Esophagus (tissue), 2 donors: ENCODE results near the gene ZIC5. TPM values are rescaled to one million over a fixed set of nuclear protein-coding genes. Genes with fewer than 3 reads are reported as not detected.

ENCODE experiments used
- H3K27ac ChIP-seq, 2 donors: one replicate each; pipeline ENCODE4 v1.5.1; 2013; ENCODE audit warnings: low read depth in 2 of 2, mild to moderate bottlenecking in 2 of 2, inconsistent platforms in 1 of 2, low read length in 1 of 2, moderate library complexity in 1 of 2
- H3K27me3 ChIP-seq, 2 donors: one replicate each; pipeline ENCODE4 v1.6.1; 2013; ENCODE audit warnings: low read length in 2 of 2, control low read depth in 1 of 2, mild to moderate bottlenecking in 1 of 2; ENCODE audit not compliant: insufficient read depth in 2 of 2, control insufficient read depth in 1 of 2
- H3K36me3 ChIP-seq, 2 donors: one replicate each; pipeline ENCODE4 v1.6.1; 2013; ENCODE audit warnings: low read length in 1 of 2; ENCODE audit not compliant: control insufficient read depth in 2 of 2, insufficient read depth in 2 of 2
- H3K4me1 ChIP-seq, 2 donors: one replicate each; pipeline ENCODE4 v1.6.1; 2013; ENCODE audit warnings: low read length in 1 of 2; ENCODE audit not compliant: control insufficient read depth in 2 of 2, insufficient read depth in 2 of 2
- H3K4me3 ChIP-seq, 2 donors: one replicate each; pipeline ENCODE4 v1.5.1; 2013; ENCODE audit warnings: low read length in 2 of 2, mild to moderate bottlenecking in 2 of 2, low read depth in 1 of 2, moderate library complexity in 1 of 2
- H3K9me3 ChIP-seq, 2 donors: one replicate each; pipeline ENCODE4 v1.6.1; 2013; ENCODE audit warnings: mild to moderate bottlenecking in 2 of 2, low read depth in 1 of 2, low read length in 1 of 2, moderate library complexity in 1 of 2; ENCODE audit not compliant: control insufficient read depth in 2 of 2, insufficient read depth in 1 of 2
- WGBS, 2 donors: extraction: QIAGEN DNeasy Blood & Tissue Kit; methylation state at CpG; one replicate each; pipeline ENCODE4 v1.1.7; 2013; 5-methylcytosine and 5-hydroxymethylcytosine counted together
- polyA plus RNA-seq, 2 donors: library from polyadenylated mRNA; stranded (reverse); fragments of 200-250 nt; gene quantifications; one replicate each; pipeline ENCODE4 v1.2.3, GENCODE V29; 2013
- donor health status: healthy with polysubstance abuse.
- donor health status: Bipolar disorder and iron deficiency.

ZIC5 gene
- polyA plus RNA-seq, 2 donors: not detected

DNA sequence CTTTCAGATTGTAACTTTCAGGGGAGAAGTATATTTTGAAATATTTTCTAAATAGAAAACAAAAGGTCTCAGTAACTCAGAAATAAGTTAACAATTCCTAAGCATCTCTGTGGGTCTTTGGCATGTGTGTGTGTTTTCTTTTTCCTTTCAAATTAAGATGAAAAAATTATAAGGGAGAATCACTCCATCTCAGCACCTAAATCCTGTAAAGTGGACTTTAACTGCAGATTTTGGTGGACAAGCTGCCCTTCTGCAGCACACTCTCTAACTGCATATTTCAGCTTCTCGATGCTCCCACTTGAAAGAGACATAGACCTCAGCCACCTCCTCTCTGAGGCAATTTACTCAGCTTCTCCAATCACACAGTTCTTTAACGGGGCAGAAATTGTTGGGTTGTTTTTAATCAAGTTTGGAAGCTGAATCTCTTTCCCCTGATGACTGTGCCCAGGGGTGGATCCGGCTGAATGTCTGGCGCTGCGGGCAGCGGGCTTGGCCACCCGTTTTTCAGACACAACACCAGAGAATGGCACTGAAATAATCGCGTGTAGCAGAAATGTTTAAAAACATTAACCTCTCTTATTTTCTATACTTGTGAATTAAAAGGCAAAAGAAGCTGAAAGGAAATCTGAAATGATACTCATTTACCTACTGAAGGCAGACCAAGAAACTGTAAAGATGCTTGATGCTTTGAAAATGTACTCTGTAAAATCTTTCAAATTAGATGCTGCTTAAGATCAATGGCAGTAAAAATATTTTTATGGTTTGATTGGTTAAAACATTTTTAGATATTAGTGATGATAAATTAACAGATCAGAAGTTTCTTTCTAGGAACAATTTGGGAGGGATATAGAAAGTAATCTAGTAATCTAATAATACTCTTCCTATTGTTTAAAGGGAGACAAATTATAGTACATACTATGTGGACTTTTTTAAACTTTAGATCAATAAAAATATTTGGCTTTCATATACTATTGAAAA lies 22.4 kb upstream of the ZIC5 start:
- no peak overlapping the region for H3K4me3 ChIP-seq
- peaks cover 5 to 8% of the 10 kb centered on the region in 2 donors for H3K4me1 ChIP-seq
- peaks cover 3 to 59% of the 10 kb centered on the region in 2 donors for H3K27me3 ChIP-seq
- WGBS, 2 donors: 16 to 17% methylated on average over 9 of the region's 9 CpGs
- H3K36me3 ChIP-seq: no peaks in the 10 kb centered on the region
- peaks cover 0 to 14% of the 10 kb centered on the region in 2 donors for H3K9me3 ChIP-seq
- no peak overlapping the region for H3K27ac ChIP-seq

GRCh38 chr13:99992949-99993351 lies 21.4 kb upstream of the ZIC5 start:
- Histone ChIP-seq H3K9me3 (peaks cover 0 to 14% of the 10 kb centered on the region in 2 donors), H3K27ac (no peak overlapping the region), H3K4me3 (no peak overlapping the region), H3K4me1 (peaks cover 5 to 8% of the 10 kb centered on the region in 2 donors), H3K27me3 (peaks cover 3 to 67% of the 10 kb centered on the region in 2 donors), H3K36me3 (no peaks in the 10 kb centered on the region)
- WGBS, 2 donors: 4 to 6% methylated on average over 3 of the region's 3 CpGs

- peaks cover 0 to 15% of the 10 kb centered on the region in 2 donors for H3K9me3 ChIP-seq
- 13 to 17% methylated on average over 36 of the region's 36 CpGs for WGBS, 2 donors
- H3K4me1 ChIP-seq: peaks cover 5 to 6% of the 10 kb centered on the region in 2 donors
- H3K4me3 ChIP-seq: no peak overlapping the region
- H3K36me3 ChIP-seq: no peaks in the 10 kb centered on the region
- no peak overlapping the region for H3K27ac ChIP-seq
- peaks cover 3 to 67% of the 10 kb centered on the region in 2 donors for H3K27me3 ChIP-seq
These were observed 20.5 kb upstream of the ZIC5 start for GRCh38 chr13:99991828-99992775.

- WGBS, 2 donors: 11 to 18% methylated on average over 33 to 35 of the region's 35 CpGs
- Histone ChIP-seq H3K4me3 (no peak overlapping the region), H3K36me3 (no peaks in the 10 kb centered on the region), H3K27me3 (peaks cover 3 to 68% of the 10 kb centered on the region in 2 donors), H3K9me3 (peaks cover 0 to 11% of the 10 kb centered on the region in 2 donors), H3K27ac (no peak overlapping the region), H3K4me1 (peaks cover 5% of the 10 kb centered on the region in 2 donors)
These were observed 19.7 kb upstream of the ZIC5 start for GRCh38 chr13:99991013-99991827.

DNA sequence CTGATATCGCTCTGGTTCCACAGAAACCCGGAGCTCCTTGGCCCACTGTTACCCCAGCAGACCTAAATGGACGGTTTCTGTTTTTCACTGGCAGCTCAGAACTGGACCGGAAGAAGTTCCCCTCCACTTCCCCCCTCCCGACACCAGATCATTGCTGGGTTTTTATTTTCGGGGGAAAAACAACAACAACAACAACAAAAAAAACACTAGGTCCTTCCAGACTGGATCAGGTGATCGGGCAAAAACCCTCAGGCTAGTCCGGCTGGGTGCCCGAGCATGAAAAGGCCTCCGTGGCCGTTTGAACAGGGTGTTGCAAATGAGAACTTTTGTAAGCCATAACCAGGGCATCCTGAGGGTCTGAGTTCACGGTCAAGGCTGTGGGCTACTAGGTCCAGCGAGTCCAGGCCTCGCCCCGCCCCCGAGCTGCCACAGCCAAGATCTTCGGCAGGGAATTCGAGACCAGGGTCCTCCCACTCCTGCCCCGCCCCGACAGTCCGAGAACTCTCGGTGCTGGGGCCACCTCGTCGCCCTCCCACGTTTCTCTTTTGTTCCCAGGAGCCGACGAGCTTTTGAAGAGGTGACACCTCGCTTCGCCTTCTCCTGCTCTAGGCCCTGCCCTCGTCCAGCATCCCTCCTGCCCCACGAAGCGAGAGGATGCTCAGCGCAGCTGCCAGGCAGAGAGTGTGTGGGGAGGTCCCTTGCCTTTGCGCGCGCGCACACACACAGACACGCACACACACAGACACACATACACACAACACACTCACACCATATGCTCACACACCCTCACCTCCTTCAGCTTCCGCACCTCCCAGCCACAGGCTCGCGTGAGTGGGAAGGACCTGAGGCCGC lies 18.8 kb upstream of the ZIC5 start:
- no peak overlapping the region for H3K27ac ChIP-seq
- H3K9me3 ChIP-seq: peaks cover 0 to 11% of the 10 kb centered on the region in 2 donors
- 11 to 12% methylated on average over 42 of the region's 42 CpGs for WGBS, 2 donors
- H3K36me3 ChIP-seq: no peaks in the 10 kb centered on the region
- H3K4me3 ChIP-seq: no peak overlapping the region
- H3K27me3 ChIP-seq: peaks cover 3 to 67% of the 10 kb centered on the region in 2 donors
- peaks cover 5% of the 10 kb centered on the region in 2 donors for H3K4me1 ChIP-seq

GRCh38 chr13:99989276-99990125 lies 17.9 kb upstream of the ZIC5 start:
- Histone ChIP-seq H3K4me3 (no peak overlapping the region), H3K9me3 (peaks cover 3 to 15% of the 10 kb centered on the region in 2 donors), H3K27me3 (peaks cover 3 to 75% of the 10 kb centered on the region in 2 donors), H3K36me3 (no peaks in the 10 kb centered on the region), H3K27ac (no peak overlapping the region), H3K4me1 (peaks cover 5% of the 10 kb centered on the region in 2 donors)
- 11 to 15% methylated on average over 42 of the region's 42 CpGs for WGBS, 2 donors

DNA sequence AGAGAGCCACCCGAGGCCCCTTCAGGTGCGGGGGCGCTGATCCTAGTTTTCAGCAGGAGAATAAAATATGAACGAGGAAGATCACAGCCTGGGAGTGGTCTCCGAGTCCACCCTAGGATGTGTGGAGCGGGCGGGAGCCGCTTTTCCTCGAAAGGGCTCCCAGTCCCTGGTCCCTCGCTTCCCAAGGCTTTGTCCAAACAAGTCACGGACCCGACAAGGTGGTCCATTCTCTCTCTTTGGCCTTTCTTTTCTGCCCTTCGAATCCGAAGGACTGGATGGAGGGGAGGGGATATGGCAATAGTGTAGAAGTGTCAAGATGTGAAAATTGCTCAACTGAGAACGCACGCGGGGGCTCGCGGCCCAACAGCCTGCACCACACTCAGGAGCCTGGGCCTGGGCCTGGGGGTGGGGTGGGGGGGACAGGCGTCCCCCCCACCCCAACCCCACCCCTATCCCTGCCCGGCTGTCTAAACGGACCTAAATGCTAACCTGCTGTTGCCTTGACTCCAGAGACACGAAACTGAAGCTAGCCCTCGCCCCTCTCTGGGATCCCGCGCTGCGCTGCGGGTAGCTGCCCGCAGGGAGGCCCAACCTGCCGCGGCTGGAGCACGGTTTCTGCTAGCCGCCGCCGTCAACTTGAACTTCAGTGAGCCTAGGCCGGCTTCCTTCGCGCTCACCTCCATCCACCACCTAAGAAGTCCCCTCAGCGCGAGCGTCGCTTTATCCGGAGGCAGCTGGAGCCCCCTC lies 17.1 kb upstream of the ZIC5 start:
- Histone ChIP-seq H3K36me3 (no peaks in the 10 kb centered on the region), H3K27me3 (peaks cover 0 to 78% of the 10 kb centered on the region in 2 donors), H3K9me3 (peaks cover 3 to 17% of the 10 kb centered on the region in 2 donors), H3K4me1 (peaks cover 5% of the 10 kb centered on the region in 2 donors), H3K4me3 (no peak overlapping the region), H3K27ac (no peak overlapping the region)
- 12 to 13% methylated on average over 43 of the region's 43 CpGs for WGBS, 2 donors
